Neural progenitor cell (in vitro differentiated cells): ENCODE results near the gene LCAT. TPM values are rescaled to one million over a fixed set of nuclear protein-coding genes. Genes with fewer than 3 reads are reported as not detected.

Experiments used
- DNase-seq: peaks from one replicate; pipeline ENCODE4 v3.0.0-alpha.2; 2016; ENCODE audit warnings: low spot score
- H2AFZ ChIP-seq: fragments of 200-600 bp; sonication (generic); replicated peaks from 2 replicates; pipeline ENCODE4 v1.6.1; 2016; ENCODE audit warnings: antibody characterized with exemption
- H3F3A ChIP-seq: fragments of 200-600 bp; sonication (generic); 2 replicates; pipeline ENCODE4 v1.6.1; 2016; ENCODE audit warnings: antibody characterized with exemption, low read depth
- H3K27ac ChIP-seq: fragments of 200-600 bp; sonication (generic); 2 replicates; pipeline ENCODE4 v1.5.1; 2016; ENCODE audit warnings: mild to moderate bottlenecking
- H3K27me3 ChIP-seq: fragments of 200-600 bp; sonication (generic); 2 replicates; pipeline ENCODE4 v1.6.1; 2016; ENCODE audit warnings: mild to moderate bottlenecking, moderate library complexity
- H3K36me3 ChIP-seq: fragments of 200-600 bp; sonication (generic); 2 replicates; pipeline ENCODE4 v1.5.1; 2016
- H3K4me1 ChIP-seq: fragments of 200-600 bp; sonication (generic); 2 replicates; pipeline ENCODE4 v1.6.1; 2016; ENCODE audit warnings: mixed run types
- H3K4me2 ChIP-seq: fragments of 200-600 bp; sonication (generic); 2 replicates; pipeline ENCODE4 v1.6.1; 2016
- H3K4me3 ChIP-seq: fragments of 200-600 bp; sonication (generic); 2 replicates; pipeline ENCODE4 v1.5.1; 2016
- H3K79me2 ChIP-seq: fragments of 200-600 bp; sonication (generic); 2 replicates; pipeline ENCODE4 v1.6.1; 2016; ENCODE audit warnings: low read depth
- H3K9ac ChIP-seq: fragments of 200-600 bp; sonication (generic); 2 replicates; pipeline ENCODE4 v1.6.1; 2016
- H3K9me3 ChIP-seq: fragments of 200-600 bp; sonication (generic); 2 replicates; pipeline ENCODE4 v1.5.1; 2016; ENCODE audit warnings: low read depth
- H4K20me1 ChIP-seq: fragments of 200-600 bp; sonication (generic); 2 replicates; pipeline ENCODE4 v1.6.1; 2016; ENCODE audit warnings: low read depth
- H3K27ac Mint-ChIP-seq: 3 replicates; pipeline ENCODE4 v1.8.0; 2021; ENCODE audit warnings: mixed read lengths
- H3K27me3 Mint-ChIP-seq: 2 replicates; pipeline ENCODE4 v1.8.0; 2022; ENCODE audit warnings: low read depth, mild to moderate bottlenecking, inconsistent platforms, moderate library complexity, mixed read lengths; ENCODE audit not compliant: insufficient read depth
- H3K36me3 Mint-ChIP-seq: 3 replicates; pipeline ENCODE4 v1.8.0; 2021; ENCODE audit warnings: mixed read lengths
- H3K4me1 Mint-ChIP-seq: 3 replicates; pipeline ENCODE4 v1.8.0; 2021; ENCODE audit warnings: mixed read lengths
- H3K4me3 Mint-ChIP-seq: 3 replicates; pipeline ENCODE4 v1.8.0; 2021; ENCODE audit warnings: mild to moderate bottlenecking, moderate library complexity, mixed read lengths
- H3K9me3 Mint-ChIP-seq: 3 replicates; pipeline ENCODE4 v1.8.0; 2020; ENCODE audit warnings: mixed read lengths
- EZH2 ChIP-seq: fragments of 200-600 bp; sonication (generic); IDR thresholded peaks from 2 replicates; pipeline ENCODE4 v1.6.1; 2017; ENCODE audit warnings: antibody characterized with exemption, mild to moderate bottlenecking, moderate library complexity
- EZH2phosphoT487 ChIP-seq: fragments of 200-600 bp; sonication (generic); IDR thresholded peaks from 2 replicates; pipeline ENCODE4 v1.6.1; 2017; ENCODE audit warnings: antibody characterized with exemption
- total RNA-seq: library from RNA; depleted of rRNA; stranded (reverse); fragments of >200 nt; gene quantifications from 2 replicates; pipeline ENCODE4 v1.2.3, GENCODE V29; 2015; ENCODE audit warnings: low replicate concordance
- TF ChIP-seq, protein P1 (sequence below): fragments of 200-600 bp; sonication (generic); IDR thresholded peaks from 2 replicates; pipeline ENCODE4 v1.5.1; 2017; ENCODE audit warnings: antibody characterized with exemption, mild to moderate bottlenecking

Gene LCAT
- total RNA-seq, 1 donor from 2014 or later, result 1.5 TPM

DNA sequence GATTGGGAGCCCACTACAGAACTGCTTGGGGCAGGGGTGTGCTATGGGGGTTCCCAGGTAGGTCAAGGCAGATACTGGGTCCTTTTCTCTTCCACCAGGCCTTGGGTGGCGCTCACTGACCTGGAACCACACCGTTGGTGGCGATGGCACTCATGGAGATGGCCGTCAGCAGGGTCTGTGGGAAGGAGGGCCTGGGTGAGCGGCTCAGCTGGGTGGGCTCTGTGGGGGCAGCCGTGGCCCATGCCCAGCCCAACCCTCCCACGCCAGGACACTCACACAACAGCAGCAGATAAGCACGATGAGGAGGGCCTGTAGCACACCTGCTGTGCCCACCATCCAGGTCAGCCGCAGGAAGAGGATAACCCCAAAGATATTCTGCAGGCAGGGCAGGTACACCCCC lies 13.7 kb upstream of the LCAT start:
- Histone ChIP-seq H3K4me1 (no peaks in the 10 kb centered on the region), H2AFZ (no peak overlapping the region), H3F3A (no peaks in the 10 kb centered on the region), H3K27ac (no peak overlapping the region), H3K79me2 (no peaks in the 10 kb centered on the region), H3K9me3 (no peaks in the 10 kb centered on the region), H3K36me3 (no peaks in the 10 kb centered on the region), H3K27me3 (no peaks in the 10 kb centered on the region), H3K9ac (no peak overlapping the region), H4K20me1 (no peaks in the 10 kb centered on the region), H3K4me2 (no peak overlapping the region), H3K4me3 (no peak overlapping the region)
- H3K27ac Mint-ChIP-seq, result no peak overlapping the region
- H3K4me3 Mint-ChIP-seq, result no peak overlapping the region
- no peak for TF ChIP-seq EZH2phosphoT487
- H3K36me3 Mint-ChIP-seq, result no peaks in the 10 kb centered on the region
- no peaks in the 10 kb centered on the region for H3K27me3 Mint-ChIP-seq
- H3K9me3 Mint-ChIP-seq, result no peaks in the 10 kb centered on the region
- H3K4me1 Mint-ChIP-seq, result no peaks in the 10 kb centered on the region
- DNase-seq, result no peak

DNA sequence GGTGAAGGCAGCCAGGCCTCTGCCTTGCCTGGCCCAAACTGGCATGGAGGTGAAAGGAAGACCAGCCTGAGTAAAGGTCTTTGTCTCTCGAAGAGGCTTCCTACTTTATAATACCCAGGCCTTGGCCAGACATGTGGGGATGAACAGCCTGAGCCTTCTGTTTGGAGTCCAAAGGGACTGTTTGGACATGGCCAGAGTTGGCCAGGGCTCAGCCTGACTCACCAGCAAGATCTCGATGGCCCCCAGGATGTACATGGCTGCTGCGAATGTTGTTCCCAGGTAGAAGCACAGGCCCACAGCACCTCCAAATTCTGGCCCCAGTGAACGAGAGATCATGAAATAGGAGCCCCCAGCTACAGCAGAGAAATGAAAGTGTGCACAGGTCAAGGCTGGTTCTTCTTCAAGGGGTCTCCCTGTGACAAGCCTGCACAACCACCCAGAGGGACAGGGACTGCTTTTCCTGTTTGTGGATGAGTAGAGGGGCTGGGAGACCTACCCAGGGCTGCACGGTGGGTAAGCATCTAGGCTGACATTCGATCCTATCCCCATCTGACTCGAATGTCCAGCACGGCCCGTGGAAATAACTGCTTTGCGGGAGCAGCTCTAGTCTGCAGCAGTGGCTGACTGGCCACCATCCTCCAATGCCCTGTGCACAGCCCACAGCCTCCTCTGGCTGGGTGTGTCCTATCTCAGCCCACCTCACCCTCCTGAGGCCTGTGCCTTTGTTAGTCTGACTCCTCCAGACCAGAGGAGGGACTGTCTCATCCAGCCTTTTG lies 10.7 kb upstream of the LCAT start:
- no peaks in the 10 kb centered on the region for H3F3A ChIP-seq
- H3K36me3 ChIP-seq, result no peaks in the 10 kb centered on the region
- H3K4me1 ChIP-seq, result no peaks in the 10 kb centered on the region
- H3K79me2 ChIP-seq, result no peaks in the 10 kb centered on the region
- Mint-ChIP-seq H3K4me3 (no peak overlapping the region), H3K4me1 (no peaks in the 10 kb centered on the region), H3K27me3 (peaks cover 3% of the 10 kb centered on the region), H3K27ac (peak overlapping the region; percentile 25), H3K9me3 (no peaks in the 10 kb centered on the region), H3K36me3 (no peaks in the 10 kb centered on the region)
- H3K4me3 ChIP-seq, result no peak overlapping the region
- H3K27me3 ChIP-seq, result no peaks in the 10 kb centered on the region
- no peak overlapping the region for H2AFZ ChIP-seq
- no peak overlapping the region for H3K9ac ChIP-seq
- no peaks in the 10 kb centered on the region for H4K20me1 ChIP-seq
- no peak for DNase-seq
- H3K9me3 ChIP-seq, result no peaks in the 10 kb centered on the region
- no peak overlapping the region for H3K4me2 ChIP-seq
- TF ChIP-seq, protein P1, sequence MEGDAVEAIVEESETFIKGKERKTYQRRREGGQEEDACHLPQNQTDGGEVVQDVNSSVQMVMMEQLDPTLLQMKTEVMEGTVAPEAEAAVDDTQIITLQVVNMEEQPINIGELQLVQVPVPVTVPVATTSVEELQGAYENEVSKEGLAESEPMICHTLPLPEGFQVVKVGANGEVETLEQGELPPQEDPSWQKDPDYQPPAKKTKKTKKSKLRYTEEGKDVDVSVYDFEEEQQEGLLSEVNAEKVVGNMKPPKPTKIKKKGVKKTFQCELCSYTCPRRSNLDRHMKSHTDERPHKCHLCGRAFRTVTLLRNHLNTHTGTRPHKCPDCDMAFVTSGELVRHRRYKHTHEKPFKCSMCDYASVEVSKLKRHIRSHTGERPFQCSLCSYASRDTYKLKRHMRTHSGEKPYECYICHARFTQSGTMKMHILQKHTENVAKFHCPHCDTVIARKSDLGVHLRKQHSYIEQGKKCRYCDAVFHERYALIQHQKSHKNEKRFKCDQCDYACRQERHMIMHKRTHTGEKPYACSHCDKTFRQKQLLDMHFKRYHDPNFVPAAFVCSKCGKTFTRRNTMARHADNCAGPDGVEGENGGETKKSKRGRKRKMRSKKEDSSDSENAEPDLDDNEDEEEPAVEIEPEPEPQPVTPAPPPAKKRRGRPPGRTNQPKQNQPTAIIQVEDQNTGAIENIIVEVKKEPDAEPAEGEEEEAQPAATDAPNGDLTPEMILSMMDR, result no peak
- TF ChIP-seq EZH2 (no peak), EZH2phosphoT487 (no peak)
- no peak overlapping the region for H3K27ac ChIP-seq

DNA sequence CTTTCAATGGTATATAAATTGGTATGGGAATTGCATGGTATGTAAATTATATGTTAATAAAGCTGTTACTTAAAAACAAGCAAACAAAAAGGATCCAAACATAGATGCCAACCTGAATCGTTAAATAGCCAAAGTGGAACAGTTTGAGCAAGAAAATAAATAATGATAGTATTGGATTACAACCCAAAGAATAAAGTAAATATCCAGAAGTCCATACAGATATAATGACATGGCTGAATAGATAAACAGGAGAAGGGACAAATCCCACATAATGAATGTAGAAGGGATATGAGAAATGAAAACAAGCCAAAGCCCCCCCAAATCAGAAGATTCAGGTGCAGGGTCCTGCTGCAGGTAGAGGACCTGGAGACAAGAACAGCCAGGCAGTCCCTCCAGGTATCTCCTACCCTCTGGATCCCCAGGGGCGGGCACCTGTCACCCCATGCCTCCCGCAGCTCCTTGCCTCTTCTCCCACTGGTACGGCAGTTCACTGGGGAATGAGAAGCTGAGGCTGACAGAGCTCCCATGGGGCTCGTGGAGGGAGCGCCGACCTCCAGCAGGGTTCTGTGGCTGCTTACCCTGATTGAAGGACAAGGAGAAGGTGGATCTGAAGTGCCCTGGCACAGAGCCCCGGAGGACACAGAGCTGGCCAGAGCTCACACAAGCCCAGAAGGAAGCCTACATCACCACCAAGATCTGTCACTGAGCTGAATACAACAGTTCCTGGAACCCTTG lies 9.9 kb upstream of the LCAT start:
- Histone ChIP-seq H3K9me3 (no peaks in the 10 kb centered on the region), H3K4me3 (no peak overlapping the region), H3K36me3 (no peaks in the 10 kb centered on the region), H3K79me2 (no peaks in the 10 kb centered on the region), H3F3A (no peaks in the 10 kb centered on the region), H3K4me2 (no peak overlapping the region), H3K27ac (no peak overlapping the region), H3K9ac (no peak overlapping the region), H4K20me1 (no peaks in the 10 kb centered on the region), H3K4me1 (no peaks in the 10 kb centered on the region), H2AFZ (no peak overlapping the region), H3K27me3 (no peaks in the 10 kb centered on the region)
- Mint-ChIP-seq H3K36me3 (no peaks in the 10 kb centered on the region), H3K4me1 (no peaks in the 10 kb centered on the region), H3K9me3 (no peaks in the 10 kb centered on the region), H3K27ac (no peak overlapping the region), H3K4me3 (no peak overlapping the region), H3K27me3 (peaks cover 3% of the 10 kb centered on the region)
- no peak for DNase-seq
- TF ChIP-seq EZH2phosphoT487 (no peak), EZH2 (no peak)
- TF ChIP-seq, protein P1, result no peak

DNA sequence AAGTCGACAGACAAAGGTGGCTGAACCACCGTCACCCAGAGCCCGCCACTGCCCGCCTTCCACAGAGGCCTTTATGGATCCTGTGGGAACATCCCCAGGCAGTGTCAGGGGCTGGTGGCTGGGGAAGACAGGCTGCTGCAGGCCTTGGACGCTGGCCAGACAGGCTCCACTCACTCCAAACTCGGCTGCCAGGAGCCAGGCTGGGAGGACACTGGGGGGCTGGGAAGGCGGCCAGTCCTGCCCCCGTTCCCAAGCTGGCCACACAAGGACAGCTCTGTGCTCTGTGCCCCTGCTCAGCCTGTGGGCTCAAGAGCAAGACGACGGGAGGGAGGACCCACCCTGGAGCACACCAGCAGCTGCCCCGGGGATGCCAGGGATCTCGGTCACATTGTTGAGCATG lies 7.6 kb upstream of the LCAT start:
- H4K20me1 ChIP-seq, result no peaks in the 10 kb centered on the region
- Mint-ChIP-seq H3K27ac (no peak overlapping the region), H3K36me3 (no peaks in the 10 kb centered on the region), H3K9me3 (no peaks in the 10 kb centered on the region), H3K4me1 (no peaks in the 10 kb centered on the region), H3K27me3 (peaks cover 6% of the 10 kb centered on the region), H3K4me3 (no peak overlapping the region)
- no peaks in the 10 kb centered on the region for H3F3A ChIP-seq
- H2AFZ ChIP-seq, result no peak overlapping the region
- no peaks in the 10 kb centered on the region for H3K27me3 ChIP-seq
- no peak overlapping the region for H3K27ac ChIP-seq
- no peak for DNase-seq
- H3K4me2 ChIP-seq, result no peak overlapping the region
- no peak overlapping the region for H3K4me3 ChIP-seq
- no peaks in the 10 kb centered on the region for H3K9me3 ChIP-seq
- H3K4me1 ChIP-seq, result no peaks in the 10 kb centered on the region
- H3K9ac ChIP-seq, result no peak overlapping the region
- no peaks in the 10 kb centered on the region for H3K79me2 ChIP-seq
- TF ChIP-seq EZH2phosphoT487 (no peak), EZH2 (no peak)
- TF ChIP-seq, protein P1, result no peak
- H3K36me3 ChIP-seq, result no peaks in the 10 kb centered on the region
